Uterus (tissue), 4 donors: ENCODE data around the gene NEURL1. TPM values are rescaled to one million over a fixed set of nuclear protein-coding genes. Genes with fewer than 3 reads are reported as not detected.

Source experiments
- DNase-seq, 2 donors: peaks; one replicate each; pipeline ENCODE4 v3.0.0-alpha.2; 2019 to 2020
- H3K27ac ChIP-seq, 2 donors: fragments of 200-600 bp; sonication (generic); 1 replicate in 1 of 2; 2 replicates in 1 of 2; pipeline ENCODE4 v1.5.1; 2016 to 2018
- H3K27me3 ChIP-seq, 2 donors: fragments of 200-600 bp; sonication (generic); one replicate each; pipeline ENCODE4 v1.5.1; 2018 to 2019; ENCODE audit warnings: control low read depth in 1 of 2
- H3K36me3 ChIP-seq, 2 donors: fragments of 200-600 bp; sonication (generic); one replicate each; pipeline ENCODE4 v1.5.1; 2019; ENCODE audit warnings: control low read depth in 1 of 2
- H3K4me1 ChIP-seq, 2 donors: fragments of 200-600 bp; sonication (generic); one replicate each; pipeline ENCODE4 v1.5.1; 2018 to 2019; ENCODE audit warnings: control low read depth in 1 of 2
- H3K4me3 ChIP-seq, 2 donors: fragments of 200-600 bp; sonication (generic); 1 replicate in 1 of 2; 2 replicates in 1 of 2; pipeline ENCODE4 v1.5.1; 2018 to 2019; ENCODE audit warnings: mild to moderate bottlenecking in 1 of 2
- H3K9me3 ChIP-seq, 2 donors: fragments of 200-600 bp; sonication (generic); one replicate each; pipeline ENCODE4 v1.5.1; 2019; ENCODE audit warnings: control low read depth in 1 of 2
- CTCF ChIP-seq, 4 experiments: fragments of 200-600 bp in 2 of 4; fragments of 450-650 bp in 2 of 4; sonication (generic) in 2 of 4; IDR thresholded peaks; one replicate each; pipeline ENCODE4 v1.5.1; 2016 to 2019; ENCODE audit warnings: antibody characterized with exemption in 4 of 4, mild to moderate bottlenecking in 2 of 4, moderate library complexity in 1 of 4
- POLR2A ChIP-seq, 2 donors: fragments of 450-650 bp; IDR thresholded peaks; one replicate each; pipeline ENCODE4 v1.6.1; 2016; ENCODE audit warnings: antibody characterized with exemption in 2 of 2, mild to moderate bottlenecking in 1 of 2, moderate library complexity in 1 of 2
- intact Hi-C: fragments of 100-400 bp; cut with DNase I; formaldehyde crosslinking; loops from one replicate; pipeline ENCODE4 v1.15.1; 2023; ENCODE audit warnings: low total_unique reads
- total RNA-seq, 4 donors: library from RNA; depleted of rRNA in 3 of 4; stranded (reverse); fragments of >200 nt in 3 of 4; gene quantifications; one replicate each; pipeline versions ENCODE4 v1.1.0 to v1.2.4, GENCODE V29; 2014 to 2023
- donor health status: DM: yes; HTN: yes; CAD: no.

The NEURL1 gene
- total RNA-seq, 4 donors from 2014 or later = 3.8 to 46.1 (median 14.1) TPM

GRCh38 chr10:103540722-103541121 lies 47.2 kb downstream of the NEURL1 start:
- Histone ChIP-seq H3K27me3 (no peaks in the 10 kb centered on the region), H3K4me3 (no peak overlapping the region), H3K9me3 (no peaks in the 10 kb centered on the region), H3K27ac (no peak overlapping the region), H3K36me3 (no peaks in the 10 kb centered on the region), H3K4me1 (peaks cover 0 to 8% of the 10 kb centered on the region in 2 donors)
- DNase-seq = no peak
- TF ChIP-seq CTCF (IDR thresholded peaks at IDR 0.05) (no peak), POLR2A (IDR thresholded peaks at IDR 0.05) (no peak)
- intact Hi-C loops = no loop called here

- no peak for DNase-seq
- TF ChIP-seq POLR2A (IDR thresholded peaks at IDR 0.05) (no peak), CTCF (IDR thresholded peaks at IDR 0.05) (no peak)
- Histone ChIP-seq H3K9me3 (no peaks in the 10 kb centered on the region), H3K27me3 (no peaks in the 10 kb centered on the region), H3K4me3 (no peak overlapping the region), H3K4me1 (peaks cover 0 to 8% of the 10 kb centered on the region in 2 donors), H3K36me3 (no peaks in the 10 kb centered on the region), H3K27ac (no peak overlapping the region)
- intact Hi-C loops = no loop called here
Measured at GRCh38 chr10:103541616-103542015, 48.1 kb downstream of the NEURL1 start.

- Histone ChIP-seq H3K4me3 (peak overlapping the region in 1 of 2 donors; percentile 33), H3K27ac (peak overlapping the region; percentile 50 to 57), H3K9me3 (no peaks in the 10 kb centered on the region), H3K27me3 (no peaks in the 10 kb centered on the region), H3K4me1 (peaks cover 6 to 15% of the 10 kb centered on the region in 2 donors), H3K36me3 (no peaks in the 10 kb centered on the region)
- intact Hi-C loops = no loop called here
- peak; percentile 54 to 72 for DNase-seq
- TF ChIP-seq POLR2A (IDR thresholded peaks at IDR 0.05) (no peak), CTCF (IDR thresholded peaks at IDR 0.05) (peak; percentile 21 to 57 (median 32))
Measured at GRCh38 chr10:103542764-103543616, 49.5 kb downstream of the NEURL1 start.

- H3K27me3 ChIP-seq = no peaks in the 10 kb centered on the region
- TF ChIP-seq POLR2A (IDR thresholded peaks at IDR 0.05) = no peak
- no peak for TF ChIP-seq CTCF (IDR thresholded peaks at IDR 0.05)
- H3K4me1 ChIP-seq = peaks cover 6 to 15% of the 10 kb centered on the region in 2 donors
- H3K4me3 ChIP-seq = no peak overlapping the region
- H3K36me3 ChIP-seq = no peaks in the 10 kb centered on the region
- H3K27ac ChIP-seq = peak overlapping the region; percentile 50 to 84
- DNase-seq = peak in 1 of 2 donors; percentile 20
- intact Hi-C loops = no loop called here
- no peaks in the 10 kb centered on the region for H3K9me3 ChIP-seq
Measured at GRCh38 chr10:103543617-103544525, 50.4 kb downstream of the NEURL1 start.
